ENCODE results near the gene STAP2.

DNA sequence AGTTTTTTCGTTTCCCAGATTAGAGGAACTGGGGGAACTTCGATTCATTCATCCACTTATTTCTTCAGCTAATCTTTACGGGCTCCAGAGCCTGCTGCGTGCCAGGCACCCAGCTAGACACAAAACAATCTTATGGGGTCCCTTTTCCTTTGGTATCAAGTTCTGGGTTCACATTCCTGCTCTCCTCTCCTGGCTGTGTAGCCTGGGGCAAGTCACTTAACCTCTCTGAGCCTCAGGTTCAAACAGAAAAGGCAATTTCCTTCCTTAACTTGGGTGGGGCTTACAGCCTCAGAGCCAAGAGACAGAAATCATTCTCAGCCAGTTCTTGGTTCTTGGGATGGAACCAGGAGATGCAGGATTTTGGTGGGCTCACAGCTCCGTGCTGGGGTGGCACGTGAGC lies 53.7 kb downstream of the STAP2 start:
- no peak for TF ChIP-seq EZH2 (IDR thresholded peaks at IDR 0.05; ENCODE audit: borderline replicate concordance, control insufficient read depth, low read depth, low read length)
- TF ChIP-seq, protein P1, sequence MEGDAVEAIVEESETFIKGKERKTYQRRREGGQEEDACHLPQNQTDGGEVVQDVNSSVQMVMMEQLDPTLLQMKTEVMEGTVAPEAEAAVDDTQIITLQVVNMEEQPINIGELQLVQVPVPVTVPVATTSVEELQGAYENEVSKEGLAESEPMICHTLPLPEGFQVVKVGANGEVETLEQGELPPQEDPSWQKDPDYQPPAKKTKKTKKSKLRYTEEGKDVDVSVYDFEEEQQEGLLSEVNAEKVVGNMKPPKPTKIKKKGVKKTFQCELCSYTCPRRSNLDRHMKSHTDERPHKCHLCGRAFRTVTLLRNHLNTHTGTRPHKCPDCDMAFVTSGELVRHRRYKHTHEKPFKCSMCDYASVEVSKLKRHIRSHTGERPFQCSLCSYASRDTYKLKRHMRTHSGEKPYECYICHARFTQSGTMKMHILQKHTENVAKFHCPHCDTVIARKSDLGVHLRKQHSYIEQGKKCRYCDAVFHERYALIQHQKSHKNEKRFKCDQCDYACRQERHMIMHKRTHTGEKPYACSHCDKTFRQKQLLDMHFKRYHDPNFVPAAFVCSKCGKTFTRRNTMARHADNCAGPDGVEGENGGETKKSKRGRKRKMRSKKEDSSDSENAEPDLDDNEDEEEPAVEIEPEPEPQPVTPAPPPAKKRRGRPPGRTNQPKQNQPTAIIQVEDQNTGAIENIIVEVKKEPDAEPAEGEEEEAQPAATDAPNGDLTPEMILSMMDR (IDR thresholded peaks at IDR 0.05 in 2 of 3, conservative IDR thresholded peaks at IDR 0.05 in 1 of 3; ENCODE audit: control insufficient read depth in 2 of 3, extremely low read depth in 1 of 3, insufficient read depth in 1 of 3, low read depth in 3 of 3, low read length in 3 of 3), result no peak
- no peak for TF ChIP-seq GABPA (IDR thresholded peaks at IDR 0.05; ENCODE audit: low read depth)
- no peak for TF ChIP-seq RCOR1 (conservative IDR thresholded peaks at IDR 0.05; ENCODE audit: low read depth, low read length)
- TF ChIP-seq POLR2A (IDR thresholded peaks at IDR 0.05; ENCODE audit: low read depth, low read length), result no peak
- TF ChIP-seq, protein P2, sequence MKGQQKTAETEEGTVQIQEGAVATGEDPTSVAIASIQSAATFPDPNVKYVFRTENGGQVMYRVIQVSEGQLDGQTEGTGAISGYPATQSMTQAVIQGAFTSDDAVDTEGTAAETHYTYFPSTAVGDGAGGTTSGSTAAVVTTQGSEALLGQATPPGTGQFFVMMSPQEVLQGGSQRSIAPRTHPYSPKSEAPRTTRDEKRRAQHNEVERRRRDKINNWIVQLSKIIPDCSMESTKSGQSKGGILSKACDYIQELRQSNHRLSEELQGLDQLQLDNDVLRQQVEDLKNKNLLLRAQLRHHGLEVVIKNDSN (IDR thresholded peaks at IDR 0.05; ENCODE audit: borderline replicate concordance, extremely low read length, insufficient read depth, low read depth, low read length), result no peak
- no peak for TF ChIP-seq SP1 (IDR thresholded peaks at IDR 0.05; ENCODE audit: low read depth, low read length)

Data from GM12878 (cell line).